PFSK-1 (cell line): ENCODE measurements around the gene ATP8A1.

Experiments
- POLR2AphosphoS5 ChIP-seq: IDR thresholded peaks from 2 replicates; pipeline ENCODE4 v1.6.1; 2012; ENCODE audit warnings: low read depth, mild to moderate bottlenecking, control low read depth, low read length, moderate library complexity
- SIN3A ChIP-seq: IDR thresholded peaks from 2 replicates; pipeline ENCODE4 v1.6.1; 2012; ENCODE audit warnings: mild to moderate bottlenecking, low read length, moderate library complexity, borderline replicate concordance; ENCODE audit not compliant: insufficient read depth
- TAF1 ChIP-seq: IDR thresholded peaks from 2 replicates; pipeline ENCODE4 v1.6.1; 2012; ENCODE audit warnings: low read length, control low read depth, borderline replicate concordance; ENCODE audit not compliant: insufficient read depth

GRCh38 chr4:42420140-42420539 lies 236.8 kb downstream of the ATP8A1 start:
- TF ChIP-seq POLR2AphosphoS5, result no peak
- TF ChIP-seq SIN3A, result no peak
- no peak for TF ChIP-seq TAF1
